ENCODE measurements around the gene POPDC2.

- no peak for TF ChIP-seq EZH2 (IDR thresholded peaks at IDR 0.05; ENCODE audit: borderline replicate concordance, low read length)
- no peak for TF ChIP-seq CTCF (conservative IDR thresholded peaks at IDR 0.05 in 1 of 2, IDR thresholded peaks at IDR 0.05 in 1 of 2; ENCODE audit: extremely low read depth in 1 of 2, insufficient read depth in 1 of 2, low read depth in 1 of 2, low read length in 2 of 2)
Measured at GRCh38 chr3:119659606-119660291, 640 bp downstream of the POPDC2 start.
